PC-3 (cell line): Measurements from ENCODE around the gene NOX1.
"Not testable (repeated sequence)": the region's sequence is repeated elsewhere in the genome, so short reads cannot be mapped to it uniquely, and the experiment has no call there.

ENCODE experiments used
- CTCF ChIP-seq: fragments of 300-600 bp; sonication (generic); conservative IDR thresholded peaks from 2 replicates; pipeline ENCODE4 v1.5.1; 2017; ENCODE audit warnings: antibody characterized with exemption, low read depth, mild to moderate bottlenecking, low read length
- EZH2 ChIP-seq: fragments of 300-600 bp; sonication (generic); IDR thresholded peaks from one replicate; pipeline ENCODE4 v1.6.1; 2017; ENCODE audit warnings: antibody characterized with exemption, mild to moderate bottlenecking, low read length; ENCODE audit not compliant: unreplicated experiment

GRCh38 chrX:100796371-100796770 lies 77.8 kb downstream of the NOX1 start:
- TF ChIP-seq CTCF, EZH2: not testable (repeated sequence)
